Measurements from ENCODE around the gene RAPGEF2.
"Not testable (repeated sequence)": the region's sequence is repeated elsewhere in the genome, so short reads cannot be mapped to it uniquely, and the experiment has no call there.

Gene RAPGEF2

DNA sequence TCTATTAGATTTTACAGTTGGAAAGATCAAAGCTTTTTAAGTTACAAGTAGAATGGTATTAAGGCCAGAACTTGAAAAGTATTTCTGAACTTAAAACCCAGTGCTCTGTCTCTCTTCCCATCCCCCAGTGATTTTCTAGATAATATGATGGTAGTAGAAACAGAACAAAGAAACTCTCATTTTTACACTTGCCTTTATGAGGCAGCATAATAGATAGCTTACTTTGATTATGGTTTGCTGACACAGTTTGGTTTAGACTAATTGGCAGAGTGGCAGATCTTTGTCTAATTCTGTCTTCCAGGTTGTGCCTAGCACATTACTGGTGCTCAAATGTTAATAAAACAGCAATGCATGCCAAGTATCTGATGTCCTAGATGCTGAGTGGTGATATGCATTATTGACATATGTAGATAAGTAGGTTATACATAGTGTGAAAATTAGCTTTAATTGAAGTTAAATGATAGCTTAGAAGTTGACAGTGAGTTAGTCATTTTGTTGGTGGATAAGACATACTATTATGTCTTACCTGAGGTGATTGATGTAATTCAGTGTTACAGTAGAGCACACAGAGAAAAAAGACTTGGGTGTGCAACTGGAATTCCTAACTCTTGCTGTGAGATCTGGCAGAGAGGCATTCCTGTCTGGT is 4.3 kb upstream of the RAPGEF2 start:
- in situ Hi-C loops (cut with MboI; ENCODE audit: low sequenced_read_pairs) = no loop called here

DNA sequence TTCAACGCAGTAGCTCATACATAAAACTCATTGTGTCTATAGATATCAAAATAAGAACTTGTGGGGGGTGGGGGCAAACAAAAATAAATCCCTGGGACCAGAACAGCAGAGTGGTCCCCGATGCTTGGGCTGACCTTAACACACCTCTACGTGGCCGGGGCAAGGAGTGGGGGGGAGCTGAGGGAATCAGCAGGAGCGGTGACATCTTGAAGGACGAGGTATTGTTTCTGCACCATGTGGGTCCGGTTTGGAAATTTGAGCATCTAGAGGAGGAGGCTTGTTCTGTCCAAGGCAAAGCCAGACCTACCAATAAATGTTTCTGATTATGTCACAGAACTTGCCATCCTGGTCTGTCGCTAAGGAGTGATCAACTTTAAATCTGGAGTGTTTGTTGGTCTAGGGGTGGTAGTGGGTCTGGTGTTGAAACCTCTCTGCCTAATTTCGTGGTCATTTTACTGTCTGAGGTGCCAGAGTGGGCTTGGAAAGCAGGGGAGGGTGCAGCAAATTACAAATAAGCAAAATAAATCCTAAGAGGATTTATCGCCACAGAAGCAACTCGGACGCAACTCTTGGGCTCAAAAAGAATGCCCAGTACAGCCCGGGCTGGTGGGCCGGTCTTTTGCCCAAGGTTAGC is 774 bp upstream of the RAPGEF2 start:
- in situ Hi-C loops (cut with MboI; ENCODE audit: low sequenced_read_pairs) = no loop called here

DNA sequence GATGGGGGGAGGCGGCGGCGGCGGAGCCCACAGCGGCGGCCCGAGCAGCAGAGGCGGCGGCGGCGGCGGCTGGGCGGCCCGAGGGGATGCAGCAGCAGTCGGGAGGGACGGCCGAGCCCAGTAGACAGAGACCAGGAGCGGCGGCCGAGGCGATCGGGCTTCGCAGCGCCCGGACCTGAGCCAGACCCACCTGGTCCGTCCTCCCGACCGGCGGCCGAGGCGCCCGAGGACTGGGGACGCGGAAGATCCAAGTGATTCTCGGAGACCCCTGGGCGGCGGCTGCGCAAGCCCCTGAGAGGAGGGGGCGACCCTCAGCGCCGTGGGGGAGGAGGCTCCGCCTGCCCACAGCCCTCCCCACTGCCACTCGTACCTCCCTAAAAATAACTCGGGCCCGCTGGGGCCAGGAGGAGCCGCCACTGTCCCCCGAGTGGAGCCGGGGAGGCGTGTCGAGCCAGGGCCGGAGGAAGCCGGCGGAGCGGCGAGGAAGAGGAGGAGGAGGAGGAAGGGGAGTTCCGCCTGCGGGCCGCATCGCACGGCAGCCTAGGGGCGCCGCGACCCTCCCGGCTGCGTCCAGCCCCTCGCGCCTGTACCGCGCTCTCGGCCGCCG is 608 bp downstream of the RAPGEF2 start:
- in situ Hi-C loops (cut with MboI; ENCODE audit: low sequenced_read_pairs) = no loop called here

DNA sequence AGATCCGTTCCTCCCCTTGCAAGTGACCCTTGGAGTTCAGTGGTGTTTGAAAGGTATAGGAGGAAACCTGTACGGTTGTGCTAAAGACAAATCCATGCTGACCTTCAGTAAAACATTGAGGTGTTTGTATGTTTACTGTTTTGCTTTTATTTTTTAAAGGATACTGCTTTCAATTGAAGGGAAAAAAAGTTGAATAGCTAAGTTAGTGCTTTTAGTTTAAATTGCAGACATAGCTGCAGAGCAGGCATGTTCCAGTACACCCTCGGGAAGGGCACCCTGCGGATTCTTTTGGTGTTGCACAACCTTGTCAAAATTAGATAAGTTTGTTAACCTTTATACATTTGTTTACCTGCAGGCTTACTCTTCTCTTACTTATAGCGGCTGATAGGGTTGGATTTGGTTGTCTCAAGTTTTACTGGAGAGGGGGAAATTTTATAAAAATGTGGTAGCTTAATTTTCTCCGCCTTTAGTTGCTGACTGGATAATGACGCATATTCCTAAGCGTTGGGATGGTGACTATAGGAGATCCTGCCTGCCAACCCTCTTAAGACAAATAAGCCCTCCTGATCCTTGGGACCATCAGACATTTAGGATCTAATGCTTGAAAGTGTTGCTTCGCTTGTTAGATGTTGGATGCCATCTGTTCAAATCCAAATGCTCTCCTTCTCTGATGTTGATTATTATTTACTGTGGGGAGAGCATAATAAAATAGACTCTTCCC is 2.0 kb downstream of the RAPGEF2 start:
- in situ Hi-C loops (cut with MboI; ENCODE audit: low sequenced_read_pairs) = no loop called here

DNA sequence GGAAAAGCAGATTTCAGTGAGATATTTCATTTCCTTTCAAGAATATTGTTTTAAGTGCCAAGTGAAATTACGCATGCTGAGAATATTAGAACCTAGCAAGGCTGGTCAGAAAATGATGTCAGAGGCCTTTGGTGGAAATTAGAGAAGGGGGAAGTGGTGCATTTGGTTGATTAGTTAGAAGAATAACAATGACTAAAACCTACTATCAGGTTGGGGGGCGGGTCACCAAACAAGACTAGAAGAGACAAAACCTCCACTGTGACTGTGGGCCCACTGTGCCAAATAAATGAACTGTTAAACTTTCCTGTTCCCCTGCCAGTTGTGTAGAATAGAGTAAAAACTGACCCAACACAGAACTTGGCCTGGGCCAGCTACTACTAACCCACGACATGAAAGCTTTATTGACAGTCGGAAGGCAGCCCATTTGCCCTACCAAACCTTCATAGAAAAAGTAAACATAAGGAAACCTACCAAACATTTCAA is 2.9 kb downstream of the RAPGEF2 start:
- in situ Hi-C loops (cut with MboI; ENCODE audit: low sequenced_read_pairs) = no loop called here

DNA sequence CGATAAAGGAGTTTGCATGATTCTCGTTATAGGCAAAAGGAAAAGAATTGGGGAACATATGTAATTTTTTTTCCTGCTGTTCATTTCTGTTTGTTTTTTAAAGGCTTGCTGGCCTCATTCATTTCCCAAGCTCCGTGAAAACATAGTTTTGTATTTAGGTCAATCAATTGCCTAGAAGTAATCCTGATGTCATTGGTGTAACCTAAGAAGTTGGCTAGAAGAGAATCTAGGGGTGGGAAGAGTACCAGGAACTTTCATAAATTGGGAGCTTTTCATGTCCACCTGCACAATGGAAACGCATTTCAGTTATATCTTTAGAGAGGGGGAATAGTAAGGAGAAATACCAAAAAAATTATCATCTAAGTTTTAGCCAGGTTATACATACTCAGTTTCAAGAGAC is 3.8 kb downstream of the RAPGEF2 start:
- in situ Hi-C loops (cut with MboI; ENCODE audit: low sequenced_read_pairs) = no loop called here

DNA sequence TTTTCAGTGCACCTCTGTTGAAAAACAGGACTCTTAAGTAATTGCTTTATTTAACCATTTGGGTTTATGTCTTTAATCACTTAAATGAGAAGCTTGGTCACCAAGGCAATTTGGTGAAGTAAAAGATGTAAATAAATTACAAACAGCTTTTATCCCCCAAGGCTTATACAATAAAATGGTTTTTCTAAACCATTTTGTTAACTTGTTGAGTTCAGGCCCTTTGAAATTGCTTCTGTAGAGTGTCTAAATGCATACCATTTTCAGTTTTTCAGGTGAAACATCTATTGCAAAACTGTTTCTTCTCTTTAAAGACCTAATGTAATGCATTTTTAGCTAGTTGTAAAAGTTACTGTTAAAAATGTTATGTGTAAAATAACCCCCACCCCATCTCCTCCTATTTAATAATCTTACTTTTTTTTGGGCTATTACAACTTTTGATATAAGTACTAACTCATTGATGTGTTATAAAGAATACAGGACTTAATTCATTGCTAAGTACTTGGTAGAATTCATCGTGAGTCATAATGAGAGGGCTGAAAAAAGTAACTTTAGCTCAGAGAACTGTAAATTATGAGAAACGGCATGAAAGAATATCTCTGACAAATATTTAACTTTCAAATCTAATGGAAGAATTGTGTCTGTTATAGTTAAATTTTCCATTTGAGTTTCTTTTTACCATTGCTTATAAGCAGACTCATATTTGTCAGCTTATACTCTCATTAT is 4.5 kb downstream of the RAPGEF2 start:
- in situ Hi-C loops (cut with MboI; ENCODE audit: low sequenced_read_pairs) = no loop called here

DNA sequence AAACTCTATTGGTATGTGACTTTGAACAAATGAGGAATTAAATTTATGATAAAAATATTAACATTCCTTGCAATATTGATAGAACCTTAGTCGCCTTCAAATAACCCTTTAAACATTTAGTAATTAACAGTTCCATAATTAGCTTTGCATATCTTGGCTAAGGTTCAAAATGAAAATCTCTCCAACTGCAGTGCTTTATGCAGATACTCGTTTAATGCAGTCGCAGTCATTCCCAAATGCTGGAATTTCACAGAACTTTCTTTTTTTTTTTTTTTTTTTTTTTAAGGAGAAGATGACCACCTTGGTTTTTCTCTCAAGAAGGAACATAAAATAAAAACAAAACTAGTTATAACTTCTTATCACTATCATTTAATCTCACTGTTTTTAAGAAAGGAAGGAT is 5.2 kb downstream of the RAPGEF2 start:
- in situ Hi-C loops (cut with MboI; ENCODE audit: low sequenced_read_pairs) = no loop called here

DNA sequence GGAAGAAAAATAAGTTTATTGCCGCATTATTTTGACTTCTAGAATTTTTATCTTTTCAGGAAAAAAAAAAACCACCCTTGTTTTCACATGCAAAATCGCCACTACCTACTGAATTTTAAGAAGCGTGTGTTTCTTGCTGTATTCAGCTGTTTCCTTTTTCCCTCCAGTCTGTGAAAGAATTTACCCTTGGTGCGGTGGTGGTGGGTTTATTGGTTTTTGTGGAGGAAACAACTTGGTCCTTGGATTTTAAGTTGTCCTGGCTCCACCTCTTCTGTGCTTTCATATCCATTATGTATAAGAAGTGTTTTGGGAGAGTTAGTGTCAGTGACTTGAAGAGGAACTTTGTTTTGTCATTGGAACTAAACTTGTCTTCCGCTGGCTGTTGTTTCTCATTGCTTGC is 8.1 kb downstream of the RAPGEF2 start:
- in situ Hi-C loops (cut with MboI; ENCODE audit: low sequenced_read_pairs) = no loop called here

DNA sequence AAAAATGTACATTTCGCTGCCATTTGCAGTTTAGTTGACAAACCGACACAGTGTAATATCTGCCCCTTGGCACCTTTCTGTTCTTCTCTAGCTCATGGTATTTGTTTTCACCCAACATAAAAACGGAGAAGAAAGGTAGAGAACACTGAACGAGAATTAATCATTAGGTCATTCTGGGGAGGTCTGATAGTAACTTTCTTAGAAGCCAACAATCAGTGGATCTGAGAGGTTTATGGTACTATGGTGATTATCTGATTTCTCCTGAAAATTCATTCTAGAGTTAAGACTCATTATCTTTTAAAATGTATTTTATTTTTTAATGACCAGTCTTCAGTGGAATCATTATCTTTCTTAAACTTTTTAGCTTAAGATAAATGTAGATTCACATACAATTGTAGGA is 8.5 kb downstream of the RAPGEF2 start:
- in situ Hi-C loops (cut with MboI; ENCODE audit: low sequenced_read_pairs) = no loop called here

DNA sequence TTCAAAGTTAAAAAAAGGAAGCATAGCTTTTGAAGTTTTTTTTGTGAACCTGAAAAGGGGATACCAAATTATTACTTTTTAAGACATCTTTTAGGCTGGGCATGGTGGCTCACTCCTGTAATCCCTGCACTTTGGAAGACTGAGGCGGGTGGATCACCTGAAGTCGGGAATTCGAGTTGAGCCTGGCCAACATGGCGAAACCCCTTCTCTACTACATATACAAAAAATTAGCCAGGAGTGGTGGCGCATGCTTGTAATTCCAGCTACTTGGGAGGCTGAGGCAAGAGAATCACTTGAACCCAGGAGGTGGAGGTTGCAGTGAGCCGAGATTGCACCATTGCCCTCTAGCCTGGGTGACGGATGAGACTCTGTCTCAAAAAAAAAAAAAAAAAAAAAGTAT is 10.5 kb downstream of the RAPGEF2 start:
- in situ Hi-C loops (cut with MboI; ENCODE audit: low sequenced_read_pairs) = not testable (repeated sequence)

DNA sequence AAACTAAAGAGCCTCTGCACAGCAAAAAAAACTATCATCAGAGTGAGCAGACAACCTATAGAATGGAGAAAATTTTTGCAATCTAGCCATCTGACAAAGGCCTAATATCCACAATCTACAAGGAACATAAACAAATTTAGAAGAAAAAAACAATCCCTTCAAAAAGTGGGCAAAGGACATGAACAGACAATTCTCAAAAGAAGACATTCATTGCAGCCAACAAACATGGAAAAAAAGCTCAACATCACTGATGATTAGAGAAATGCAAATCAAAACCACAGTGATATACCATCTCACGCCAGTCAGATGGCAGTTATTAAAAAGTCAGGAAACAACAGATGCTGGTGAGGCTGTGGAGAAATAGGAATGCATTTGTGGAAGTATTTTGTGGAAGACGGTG is 13.2 kb downstream of the RAPGEF2 start:
- in situ Hi-C loops (cut with MboI; ENCODE audit: low sequenced_read_pairs) = not testable (repeated sequence)

DNA sequence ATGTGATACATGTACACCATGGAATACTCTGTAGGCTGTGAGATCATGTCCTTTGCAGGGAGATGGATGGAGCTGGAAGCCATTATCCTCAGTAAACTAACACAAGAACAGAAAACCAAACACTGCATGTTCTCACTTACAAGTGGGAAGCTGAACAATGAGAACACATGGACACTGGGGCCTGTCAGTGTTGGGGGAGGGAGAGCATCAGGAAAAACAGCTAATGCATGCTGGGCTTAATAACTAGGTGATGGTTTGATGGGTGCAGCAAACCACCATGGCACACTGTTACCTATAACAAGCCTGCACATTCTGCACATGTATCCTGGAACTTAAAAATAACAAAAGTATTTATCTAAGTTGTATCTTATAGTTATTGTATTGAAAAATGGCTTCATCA is 13.8 kb downstream of the RAPGEF2 start:
- in situ Hi-C loops (cut with MboI; ENCODE audit: low sequenced_read_pairs) = not testable (repeated sequence)

DNA sequence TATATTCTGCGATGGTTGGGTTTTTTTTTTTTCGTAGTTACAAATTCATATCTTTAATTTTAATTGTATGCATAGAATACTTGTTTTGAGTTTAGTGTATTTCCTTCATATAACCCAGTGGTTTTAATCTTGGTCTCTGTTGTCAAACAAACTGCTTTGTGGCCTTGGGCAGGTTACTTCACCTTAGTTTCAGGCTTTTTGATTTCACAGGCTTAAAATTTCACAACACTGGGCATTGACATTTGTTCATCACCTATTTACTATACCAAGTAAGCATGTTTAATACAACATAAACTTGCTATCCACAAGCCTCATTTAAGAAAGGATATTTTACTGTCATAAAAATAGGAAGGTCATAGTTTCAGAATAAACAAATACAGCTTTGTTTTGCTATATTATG is 14.7 kb downstream of the RAPGEF2 start:
- in situ Hi-C loops (cut with MboI; ENCODE audit: low sequenced_read_pairs) = no loop called here

DNA sequence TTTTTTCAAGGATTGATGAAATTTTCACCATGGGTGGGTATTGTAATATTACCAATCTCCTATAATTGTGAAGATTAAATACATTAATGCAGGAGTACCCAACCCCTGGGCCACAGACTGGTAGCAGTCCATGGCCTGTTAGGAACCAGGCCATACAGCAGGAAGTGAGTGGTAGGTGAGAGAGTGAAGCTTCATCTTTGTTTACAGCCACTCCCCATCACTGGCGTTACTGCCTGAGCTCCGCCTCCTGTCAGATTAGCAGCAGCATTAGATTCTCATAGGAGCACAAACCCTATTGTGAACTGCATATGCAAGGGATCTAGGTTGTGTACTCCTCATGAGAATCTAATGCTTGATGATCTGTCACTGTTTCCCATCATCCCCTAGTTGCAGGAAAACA is 15.1 kb downstream of the RAPGEF2 start:
- in situ Hi-C loops (cut with MboI; ENCODE audit: low sequenced_read_pairs) = no loop called here

DNA sequence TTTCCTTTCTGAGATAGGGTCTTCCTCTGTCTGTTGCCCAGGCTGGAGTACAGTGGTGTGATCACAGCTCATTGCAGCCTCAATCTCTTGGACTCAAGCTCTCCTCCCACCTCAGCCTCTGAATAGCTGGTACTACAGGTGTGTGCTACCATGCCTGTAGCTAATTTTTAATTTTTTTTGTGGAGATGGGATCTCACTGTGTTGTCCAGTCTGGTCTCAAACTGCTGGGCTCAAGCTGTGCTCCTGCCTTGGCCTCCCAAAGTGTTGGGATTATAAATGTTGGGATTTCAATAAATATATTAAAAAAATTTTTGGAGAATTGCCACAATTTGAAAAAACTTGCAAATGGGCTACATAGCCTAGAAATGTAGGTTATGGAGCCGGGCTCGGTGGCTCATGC is 18.5 kb downstream of the RAPGEF2 start:
- in situ Hi-C loops (cut with MboI; ENCODE audit: low sequenced_read_pairs) = no loop called here

DNA sequence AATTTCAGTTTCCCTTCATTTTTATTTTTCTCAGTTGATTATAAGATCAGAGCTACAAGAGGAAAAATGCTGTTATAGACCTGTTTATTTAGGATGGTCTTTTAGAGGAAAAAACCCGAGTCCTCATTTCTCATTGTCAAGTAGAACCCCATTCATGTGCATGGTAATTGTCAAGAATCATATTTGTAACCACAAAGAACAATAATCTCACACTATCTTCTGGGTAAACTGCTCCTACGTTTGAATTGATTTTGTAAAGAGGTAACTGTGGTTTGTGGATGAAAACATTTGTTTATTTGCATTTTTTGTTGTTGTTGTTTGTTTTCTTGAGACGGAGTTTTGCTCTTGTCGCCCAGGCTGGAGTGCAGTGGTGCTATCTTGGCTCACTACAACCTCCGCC is 23.8 kb downstream of the RAPGEF2 start:
- in situ Hi-C loops (cut with MboI; ENCODE audit: low sequenced_read_pairs) = no loop called here

DNA sequence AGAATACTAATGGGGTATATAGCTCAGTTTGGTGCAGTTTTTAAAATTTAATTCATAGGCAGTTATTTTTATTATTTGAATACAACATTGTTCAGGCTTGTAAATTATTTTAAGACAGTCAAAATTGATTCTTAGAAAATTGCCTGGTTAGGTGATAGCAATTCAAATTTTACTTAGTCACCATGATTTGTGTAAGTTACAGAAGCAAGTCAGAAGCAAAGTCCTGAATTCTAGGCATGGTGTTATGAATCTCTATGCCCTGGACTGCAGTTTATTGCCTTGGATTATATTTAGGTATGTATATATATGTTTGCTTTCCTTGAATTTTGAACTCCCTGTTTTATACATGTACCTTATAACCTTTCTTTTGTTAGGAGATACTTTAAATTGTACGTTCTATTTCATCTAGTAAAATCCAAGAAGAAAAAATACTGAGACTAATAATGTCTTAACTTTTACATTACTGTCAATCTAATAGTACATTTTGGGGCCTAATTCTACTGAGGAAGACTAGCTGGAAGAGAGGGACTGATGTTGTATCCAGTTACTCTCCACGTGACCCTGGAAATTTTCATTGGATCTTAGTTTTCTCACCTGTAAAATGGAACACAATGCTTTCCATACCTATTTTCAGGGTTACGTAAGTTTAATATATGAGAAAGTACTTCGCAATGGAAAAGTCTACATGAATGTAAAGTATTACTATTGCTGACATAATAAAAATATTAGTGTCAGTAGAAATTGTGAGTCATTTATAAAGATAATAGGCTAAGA is 25.1 kb downstream of the RAPGEF2 start:
- in situ Hi-C loops (cut with MboI; ENCODE audit: low sequenced_read_pairs) = no loop called here

DNA sequence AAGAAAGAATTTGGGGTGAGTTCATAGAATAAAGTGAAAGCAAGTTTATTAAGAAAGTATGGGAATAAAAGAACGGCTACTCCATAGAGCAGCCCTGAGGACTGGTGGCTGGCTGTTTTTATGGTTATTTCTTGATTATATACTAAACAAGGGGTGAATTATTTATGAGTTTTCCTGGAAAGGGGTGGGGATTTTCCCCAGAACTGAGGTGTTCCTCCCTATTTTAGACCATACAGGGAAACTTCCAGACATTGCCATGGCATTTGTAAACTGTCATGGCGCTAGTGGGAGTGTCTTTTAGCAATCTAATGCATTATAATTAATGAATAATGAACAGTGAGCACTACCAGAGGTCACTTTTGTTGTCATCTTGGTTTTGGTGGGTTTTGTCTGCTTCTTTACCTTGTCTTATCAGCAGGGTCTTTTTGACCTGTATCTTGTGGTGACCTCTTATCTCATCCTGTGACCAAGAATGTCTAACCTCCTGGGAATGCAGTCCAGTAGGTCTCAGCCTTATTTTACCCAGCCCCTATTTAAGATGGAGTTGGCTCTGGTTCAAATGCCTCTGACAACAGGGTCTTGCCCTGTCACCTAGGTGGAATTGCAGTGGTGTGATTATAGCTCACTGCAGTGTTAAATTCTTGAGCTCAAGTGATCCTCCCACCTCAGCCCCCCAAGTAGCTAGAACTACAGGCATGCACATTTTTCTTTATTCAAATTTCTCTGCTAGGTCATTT is 27.1 kb downstream of the RAPGEF2 start:
- in situ Hi-C loops (cut with MboI; ENCODE audit: low sequenced_read_pairs) = no loop called here

DNA sequence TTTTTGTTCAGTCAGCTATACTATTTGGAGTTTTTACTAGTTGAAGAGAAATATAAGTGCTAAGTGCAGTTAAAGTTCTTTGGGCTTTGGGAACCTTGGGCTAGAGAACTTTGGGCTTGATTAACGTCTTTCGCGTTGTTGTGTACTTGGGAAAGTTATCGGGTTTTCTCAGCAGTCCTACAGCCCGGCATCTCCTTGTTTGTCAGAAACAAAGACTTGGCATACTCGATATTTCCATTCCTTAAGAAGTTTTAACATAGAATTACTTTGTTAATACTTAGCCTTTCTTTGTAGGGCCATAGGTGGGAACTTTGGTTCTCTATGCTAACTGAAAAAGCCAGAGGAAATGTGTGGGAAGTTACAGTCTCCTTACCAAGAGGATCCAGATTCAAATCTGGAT is 28.7 kb downstream of the RAPGEF2 start:
- in situ Hi-C loops (cut with MboI; ENCODE audit: low sequenced_read_pairs) = no loop called here
